ENCODE data around the gene AVP.
A peak's percentile ranks its signal among the peaks of the same experiment; 100 is the strongest.

Gene AVP

GRCh38 chr20:3047486-3048419 is 36.8 kb downstream of the AVP start:
- no peak for DNase-seq (ENCODE audit: low read depth in 2 of 2)

GRCh38 chr20:3046677-3047462 is 37.7 kb downstream of the AVP start:
- no peak for DNase-seq (ENCODE audit: low read depth in 2 of 2)

GRCh38 chr20:3045816-3046676 is 38.5 kb downstream of the AVP start, which contains the start of gene MRPS26:
Gene MRPS26 (plus strand): TSS chr20:3046052. CDS start chr20:3046069, 17 bp downstream.
- peak; percentile 69 to 82 for DNase-seq (ENCODE audit: low read depth in 2 of 2)

GRCh38 chr20:3045042-3045815 is 39.3 kb downstream of the AVP start:
- peak; percentile 50 to 51 for DNase-seq (ENCODE audit: low read depth in 2 of 2)

- DNase-seq (ENCODE audit: low read depth in 2 of 2): no peak
These were observed 40.1 kb downstream of the AVP start for GRCh38 chr20:3044336-3044965.

- DNase-seq (ENCODE audit: low read depth in 2 of 2): no peak
These were observed 41.2 kb downstream of the AVP start, which contains the start of gene GNRH2 for GRCh38 chr20:3043322-3043721. Gene GNRH2 (plus strand): TSS chr20:3043622. CDS start chr20:3044415, 793 bp downstream.

GRCh38 chr20:3042625-3043024 is 41.9 kb downstream of the AVP start:
- no peak for DNase-seq (ENCODE audit: low read depth in 2 of 2)

GRCh38 chr20:3041854-3042409 is 42.6 kb downstream of the AVP start:
- DNase-seq (ENCODE audit: low read depth in 2 of 2): no peak

- DNase-seq (ENCODE audit: low read depth in 2 of 2): no peak
These were observed 44.4 kb downstream of the AVP start for GRCh38 chr20:3040086-3040485.

GRCh38 chr20:3039426-3039825 is 45.1 kb downstream of the AVP start:
- no peak for DNase-seq (ENCODE audit: low read depth in 2 of 2)

- no peak for DNase-seq (ENCODE audit: low read depth in 2 of 2)
These were observed 46.1 kb downstream of the AVP start for GRCh38 chr20:3038454-3038853.

GRCh38 chr20:3037654-3038053 is 46.9 kb downstream of the AVP start:
- DNase-seq (ENCODE audit: low read depth in 2 of 2): no peak

- DNase-seq (ENCODE audit: low read depth in 2 of 2): no peak
These were observed 51.9 kb downstream of the AVP start for GRCh38 chr20:3032624-3033023.
